PC-9 (cell line): ENCODE measurements around the gene ADGRG7. TPM values are rescaled to one million over a fixed set of nuclear protein-coding genes. Genes with fewer than 3 reads are reported as not detected.

Experiments used
- BruUV-seq: library from RNA; stranded (reverse); fragments of 400-500 nt; replicated peaks from 2 replicates; lab custom pipeline; 2021; lab: Mats Ljungman, UMichigan
- CTCF ChIA-PET: fragments of 300-600 bp; sonication (Branson Sonifier 250); formaldehyde crosslinking; loops from one replicate; lab custom pipeline; 2022; ENCODE audit warnings: antibody characterized with exemption; lab: Charles Lee
- POLR2A ChIA-PET: fragments of 300-600 bp; sonication (Branson Sonifier 250); formaldehyde crosslinking; loops from one replicate; lab custom pipeline; 2022; ENCODE audit warnings: antibody characterized with exemption; ENCODE audit not compliant: unreplicated experiment; lab: Charles Lee
- DNase-seq, 2 experiments: peaks; one replicate each; pipeline versions ENCODE4 v3.0.0 to v3.0.0-alpha.2; 2015 to 2022; ENCODE audit warnings: mixed read lengths in 1 of 2
- H2AFZ ChIP-seq: fragments of 200-600 bp; sonication (generic); 2 replicates; pipeline ENCODE4 v1.8.1; 2017; ENCODE audit warnings: antibody characterized with exemption
- H3F3A ChIP-seq: fragments of 200-600 bp; sonication (generic); 2 replicates; pipeline ENCODE4 v1.8.1; 2017; ENCODE audit warnings: antibody characterized with exemption, mild to moderate bottlenecking, low read depth; ENCODE audit not compliant: insufficient read depth
- H3K27ac ChIP-seq: fragments of 200-600 bp; sonication (generic); 2 replicates; pipeline ENCODE4 v1.6.1; 2016; ENCODE audit warnings: mixed run types
- H3K27me3 ChIP-seq: fragments of 200-600 bp; sonication (generic); 2 replicates; pipeline ENCODE4 v1.6.1; 2016; ENCODE audit warnings: low read depth, mixed run types; ENCODE audit not compliant: insufficient read depth
- H3K36me3 ChIP-seq: fragments of 200-600 bp; sonication (generic); 2 replicates; pipeline ENCODE4 v1.6.1; 2016; ENCODE audit warnings: low read depth, mixed run types
- H3K4me1 ChIP-seq: fragments of 200-600 bp; sonication (generic); replicated peaks from 2 replicates; pipeline ENCODE4 v1.6.1; 2016; ENCODE audit warnings: mixed run types; ENCODE audit not compliant: insufficient read depth
- H3K4me2 ChIP-seq: fragments of 200-600 bp; sonication (generic); 2 replicates; pipeline ENCODE4 v1.6.1; 2017; ENCODE audit warnings: mixed run types
- H3K4me3 ChIP-seq: fragments of 200-600 bp; sonication (generic); 2 replicates; pipeline ENCODE4 v1.6.1; 2016; ENCODE audit warnings: mixed run types
- H3K79me2 ChIP-seq: fragments of 200-600 bp; sonication (generic); 2 replicates; pipeline ENCODE4 v1.6.1; 2017; ENCODE audit warnings: low read depth, mixed run types
- H3K9me2 ChIP-seq: fragments of 200-600 bp; sonication (generic); 2 replicates; pipeline ENCODE4 v1.8.1; 2017; ENCODE audit warnings: mild to moderate bottlenecking; ENCODE audit not compliant: insufficient read depth
- H3K9me3 ChIP-seq: fragments of 200-600 bp; sonication (generic); 2 replicates; pipeline ENCODE4 v1.8.1; 2016; ENCODE audit warnings: low read depth; ENCODE audit not compliant: insufficient read depth
- H4K20me1 ChIP-seq: fragments of 200-600 bp; sonication (generic); 2 replicates; pipeline ENCODE4 v1.8.1; 2017; ENCODE audit not compliant: insufficient read depth
- EZH2 ChIP-seq: fragments of 200-600 bp; sonication (generic); IDR thresholded peaks from 2 replicates; pipeline ENCODE4 v1.8.0; 2017; ENCODE audit warnings: antibody characterized with exemption, low read depth
- intact Hi-C: fragments of 100-400 bp; cut with micrococcal nuclease; formaldehyde crosslinking; loops from one replicate; pipeline ENCODE4 v1.10.0; 2022; ENCODE audit not compliant: unreplicated experiment
- total RNA-seq: library from RNA; stranded (reverse); gene quantifications from 2 replicates; pipeline ENCODE4 v1.2.3, GENCODE V29; 2021
- TF ChIP-seq, protein P1 (sequence below): fragments of 200-600 bp; sonication (generic); conservative IDR thresholded peaks from 2 replicates; pipeline ENCODE4 v1.6.1; 2017; ENCODE audit warnings: mixed run types, antibody characterized with exemption, mild to moderate bottlenecking, moderate library complexity

The ADGRG7 gene
- total RNA-seq, 1 experiment from 2014 or later: not detected

DNA sequence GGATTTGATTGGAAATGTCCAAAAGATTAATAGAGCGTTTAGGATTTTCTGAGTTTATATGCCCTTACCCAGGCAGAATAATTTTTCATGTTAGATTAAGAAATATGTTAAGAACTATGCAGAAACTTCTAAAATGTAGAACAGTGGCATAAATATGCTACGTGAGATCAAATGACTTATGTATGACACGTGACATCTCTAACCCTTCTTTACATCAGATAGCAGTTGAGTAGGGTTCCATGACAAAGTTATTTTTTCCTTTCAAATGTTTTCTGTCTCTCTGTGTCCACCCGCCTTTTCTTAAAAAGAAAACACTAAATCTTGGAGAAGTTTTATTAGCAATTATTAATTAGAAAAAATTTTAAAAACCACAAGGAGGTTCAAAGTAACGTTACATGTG is 91.3 kb downstream of the ADGRG7 start:
- no peak for TF ChIP-seq EZH2
- TF ChIP-seq, protein P1, sequence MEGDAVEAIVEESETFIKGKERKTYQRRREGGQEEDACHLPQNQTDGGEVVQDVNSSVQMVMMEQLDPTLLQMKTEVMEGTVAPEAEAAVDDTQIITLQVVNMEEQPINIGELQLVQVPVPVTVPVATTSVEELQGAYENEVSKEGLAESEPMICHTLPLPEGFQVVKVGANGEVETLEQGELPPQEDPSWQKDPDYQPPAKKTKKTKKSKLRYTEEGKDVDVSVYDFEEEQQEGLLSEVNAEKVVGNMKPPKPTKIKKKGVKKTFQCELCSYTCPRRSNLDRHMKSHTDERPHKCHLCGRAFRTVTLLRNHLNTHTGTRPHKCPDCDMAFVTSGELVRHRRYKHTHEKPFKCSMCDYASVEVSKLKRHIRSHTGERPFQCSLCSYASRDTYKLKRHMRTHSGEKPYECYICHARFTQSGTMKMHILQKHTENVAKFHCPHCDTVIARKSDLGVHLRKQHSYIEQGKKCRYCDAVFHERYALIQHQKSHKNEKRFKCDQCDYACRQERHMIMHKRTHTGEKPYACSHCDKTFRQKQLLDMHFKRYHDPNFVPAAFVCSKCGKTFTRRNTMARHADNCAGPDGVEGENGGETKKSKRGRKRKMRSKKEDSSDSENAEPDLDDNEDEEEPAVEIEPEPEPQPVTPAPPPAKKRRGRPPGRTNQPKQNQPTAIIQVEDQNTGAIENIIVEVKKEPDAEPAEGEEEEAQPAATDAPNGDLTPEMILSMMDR: no peak
- H3K27me3 ChIP-seq: no peaks in the 10 kb centered on the region
- intact Hi-C loops: no loop called here

DNA sequence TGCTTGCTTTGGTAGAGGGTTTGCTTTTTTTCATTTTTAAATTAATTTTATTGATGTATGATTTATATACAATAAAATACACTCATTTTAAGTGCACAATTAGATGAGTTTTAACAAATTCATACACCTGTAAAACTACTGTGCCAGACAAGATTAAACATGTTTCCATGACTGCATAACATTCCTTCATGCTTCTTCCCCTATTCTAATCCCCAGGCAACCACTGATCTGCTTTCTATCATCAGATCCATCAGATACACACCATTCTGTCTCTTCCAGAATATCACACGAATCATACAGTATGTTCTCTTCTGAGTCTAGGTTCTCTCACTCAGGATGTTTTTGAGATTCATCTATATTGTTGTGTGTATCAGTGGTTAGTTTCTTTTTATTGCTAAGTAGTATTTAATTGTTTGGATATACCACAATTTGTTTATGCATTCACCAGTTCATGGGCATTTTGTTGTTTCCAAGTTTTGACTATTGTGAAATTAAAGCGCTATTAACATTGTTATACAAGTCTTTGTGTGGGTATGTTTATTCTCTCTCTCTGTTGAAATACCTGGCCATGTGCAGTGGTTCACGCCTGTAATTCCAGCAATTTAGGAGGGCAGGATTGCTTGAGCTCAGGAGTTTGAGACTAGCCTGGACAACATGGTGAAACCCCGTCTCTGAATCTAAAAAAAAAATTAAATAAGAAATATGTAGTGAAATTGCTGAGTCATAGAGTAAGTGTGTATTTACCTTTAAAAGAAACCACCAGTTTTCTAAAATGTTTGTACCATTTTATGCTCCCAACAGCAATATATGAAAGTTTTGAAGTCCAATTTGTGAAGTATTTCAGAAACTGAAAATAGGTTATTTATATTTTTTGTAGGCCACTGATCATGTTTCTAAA is 92.9 kb downstream of the ADGRG7 start:
- H2AFZ ChIP-seq: peak overlapping the region; percentile 37
- no peak for DNase-seq
- H4K20me1 ChIP-seq: no peaks in the 10 kb centered on the region
- H3F3A ChIP-seq: no peaks in the 10 kb centered on the region
- ChIA-PET CTCF (no interaction called here), POLR2A (interaction anchor here (0.7 kb wide), 1 partner anchor 1215 kb away, joined by 5 read pairs; no protein-coding TSS in a partner anchor)
- H3K79me2 ChIP-seq: no peaks in the 10 kb centered on the region
- no peak for TF ChIP-seq EZH2
- TF ChIP-seq, protein P1: no peak
- no peak overlapping the region for H3K4me2 ChIP-seq
- no peaks in the 10 kb centered on the region for H3K9me2 ChIP-seq
- no TSS peak for BruUV-seq
- no peak overlapping the region for H3K4me3 ChIP-seq
- H3K9me3 ChIP-seq: 0 out of 2 replicates have a peak, but pooled peaks cover 8% of the 10 kb centered on the region
- intact Hi-C loops: no loop called here
- H3K4me1 ChIP-seq: peaks cover 10% of the 10 kb centered on the region
- no peaks in the 10 kb centered on the region for H3K36me3 ChIP-seq
- H3K27ac ChIP-seq: 0 out of 2 replicates have a peak overlapping the region, but pooled peaks have one; percentile 9
- no peaks in the 10 kb centered on the region for H3K27me3 ChIP-seq

More for the DNA sequence above, 91.3 kb downstream of the ADGRG7 start:
- H3F3A ChIP-seq: no peaks in the 10 kb centered on the region
- no peak for DNase-seq
- H3K4me2 ChIP-seq: no peak overlapping the region
- no peak overlapping the region for H2AFZ ChIP-seq
- BruUV-seq: no TSS peak
- H3K9me2 ChIP-seq: no peaks in the 10 kb centered on the region
- H4K20me1 ChIP-seq: no peaks in the 10 kb centered on the region
- no peaks in the 10 kb centered on the region for H3K36me3 ChIP-seq
- ChIA-PET CTCF (no interaction called here), POLR2A (no interaction called here)
- H3K27ac ChIP-seq: no peak overlapping the region
- peaks cover 15% of the 10 kb centered on the region for H3K4me1 ChIP-seq
- 0 out of 2 replicates have a peak, but pooled peaks cover 8% of the 10 kb centered on the region for H3K9me3 ChIP-seq
- H3K4me3 ChIP-seq: no peak overlapping the region
- H3K79me2 ChIP-seq: no peaks in the 10 kb centered on the region

DNA sequence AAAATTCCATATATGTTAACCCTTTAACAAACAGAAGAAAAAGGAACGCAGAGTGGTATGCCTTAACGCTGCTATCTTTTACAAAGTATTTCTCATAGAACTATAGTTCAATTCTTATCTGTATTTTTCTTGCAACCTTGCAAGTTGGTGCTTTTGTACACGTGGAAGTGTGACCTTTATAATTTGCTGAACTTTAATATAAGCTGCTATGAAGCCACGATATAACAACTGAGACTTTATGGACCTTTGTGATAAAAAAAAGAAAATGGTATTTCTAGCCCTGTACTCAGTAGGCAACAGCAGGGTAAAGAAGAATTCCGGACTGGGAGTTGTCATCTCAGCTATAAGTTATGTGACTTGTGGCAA is 93.6 kb downstream of the ADGRG7 start:
- Histone ChIP-seq H4K20me1 (no peaks in the 10 kb centered on the region), H3K79me2 (no peaks in the 10 kb centered on the region), H3K27me3 (no peaks in the 10 kb centered on the region), H3K9me2 (0 out of 2 replicates have a peak, but pooled peaks cover 3% of the 10 kb centered on the region), H3F3A (peaks cover 4% of the 10 kb centered on the region; the same call in 1 of the 2 replicates), H3K36me3 (no peaks in the 10 kb centered on the region), H3K27ac (no peak overlapping the region), H3K4me3 (no peak overlapping the region), H3K9me3 (0 out of 2 replicates have a peak, but pooled peaks cover 8% of the 10 kb centered on the region), H3K4me1 (peaks cover 15% of the 10 kb centered on the region), H3K4me2 (no peak overlapping the region), H2AFZ (peak overlapping the region; percentile 37)
- CTCF ChIA-PET: no interaction called here
- intact Hi-C loops: no loop called here
- no peak for TF ChIP-seq EZH2
- TF ChIP-seq, protein P1: no peak
- POLR2A ChIA-PET: interaction anchor here (0.7 kb wide), 1 partner anchor 1214 kb away, joined by 5 read pairs; no protein-coding TSS in a partner anchor
- DNase-seq: no peak
- no TSS peak for BruUV-seq
